K562 (cell line): Measurements from ENCODE around the gene PRSS57.

ENCODE experiments used
- CHCHD3 ChIP-seq: fragments of 250-450 bp; sonication (Bioruptor Pico); IDR thresholded peaks from 2 replicates; pipeline ENCODE4 v2.1.2; 2022; ENCODE audit warnings: mild to moderate bottlenecking
- CTCF ChIP-seq, 3 experiments: IDR thresholded peaks in 2 of 3; conservative IDR thresholded peaks in 1 of 3; 2 replicates each; pipeline ENCODE4 v1.5.1; 2011 to 2012; ENCODE audit warnings: low read length in 3 of 3, mild to moderate bottlenecking in 3 of 3, control low read depth in 2 of 3, improper control_type of control experiment in 1 of 3, inconsistent platforms in 1 of 3, low read depth in 1 of 3, mixed read lengths in 1 of 3, moderate library complexity in 1 of 3; ENCODE audit not compliant: insufficient read depth in 2 of 3
- EP300 ChIP-seq: IDR thresholded peaks from 2 replicates; pipeline ENCODE4 v1.6.1; 2012; ENCODE audit warnings: low read length, improper control_type of control experiment
- ESRRA ChIP-seq: fragments of 450-650 bp; IDR thresholded peaks from 2 replicates; pipeline ENCODE4 v1.6.1; 2014; ENCODE audit warnings: low read depth, mild to moderate bottlenecking, moderate library complexity, borderline replicate concordance
- JUND ChIP-seq, 2 experiments: IDR thresholded peaks; 2 replicates in 1 of 2; 3 replicates in 1 of 2; pipeline ENCODE4 v1.6.1; 2011; ENCODE audit warnings: borderline replicate concordance in 2 of 2, low read depth in 2 of 2, low read length in 2 of 2, improper control_type of control experiment in 1 of 2, missing biosample characterization in 1 of 2, missing genetic modification characterization in 1 of 2, missing genetic modification reagents in 1 of 2
- PHF20 ChIP-seq: fragments of 450-650 bp; IDR thresholded peaks from 2 replicates; pipeline ENCODE4 v1.6.1; 2018; ENCODE audit not compliant: partially characterized antibody
- SMARCB1 ChIP-seq: IDR thresholded peaks from 2 replicates; pipeline ENCODE4 v1.6.1; 2011; ENCODE audit warnings: improper control_type of control experiment, low read depth; ENCODE audit not compliant: insufficient read length
- ZFX ChIP-seq: sonication (generic); formaldehyde crosslinking; IDR thresholded peaks from 2 replicates; pipeline ENCODE4 v1.8.0; 2022; ENCODE audit warnings: mild to moderate bottlenecking, missing genetic modification reagents, moderate library complexity
- ZNF174 ChIP-seq: fragments of 250-450 bp; sonication (Bioruptor Pico); IDR thresholded peaks from 2 replicates; pipeline ENCODE4 v1.4.0; 2020; ENCODE audit warnings: mild to moderate bottlenecking
- TF ChIP-seq, protein P1 (sequence below): sonication (generic); formaldehyde crosslinking; IDR thresholded peaks from 2 replicates; pipeline ENCODE4 v1.8.0; 2022; ENCODE audit warnings: mild to moderate bottlenecking, missing genetic modification reagents

DNA sequence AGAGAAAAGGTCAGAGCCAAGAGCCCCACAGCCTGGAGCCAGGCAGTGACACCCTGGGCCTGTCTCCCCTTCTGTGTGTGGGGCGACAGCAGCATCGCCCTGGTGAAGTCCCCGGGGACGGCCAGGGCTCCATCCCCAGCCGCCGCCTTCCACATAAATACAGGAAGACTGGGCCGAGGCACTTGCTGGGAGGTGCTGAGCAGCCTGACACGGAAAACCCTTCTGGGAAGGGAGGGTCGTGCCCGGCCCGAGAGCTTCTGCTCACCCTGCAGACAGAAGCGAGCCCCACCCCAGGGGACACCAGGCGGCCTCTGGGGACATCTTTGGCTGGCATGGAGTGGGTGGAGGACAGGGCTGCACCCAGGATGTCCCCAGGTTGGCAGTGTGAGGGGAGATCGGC lies 50.5 kb downstream of the PRSS57 start:
- TF ChIP-seq JUND (IDR thresholded peaks at IDR 0.05; ENCODE audit: borderline replicate concordance, low read depth, low read length), result no peak
- no peak for TF ChIP-seq JUND (tag; IDR thresholded peaks at IDR 0.05; ENCODE audit: borderline replicate concordance, low read depth, low read length)
- no peak for TF ChIP-seq CTCF (IDR thresholded peaks at IDR 0.05 in 2 of 3, conservative IDR thresholded peaks at IDR 0.05 in 1 of 3; ENCODE audit: insufficient read depth in 2 of 3, low read depth in 1 of 3, low read length in 3 of 3)
- no peak for TF ChIP-seq ZNF174 (CRISPR knock-in tag)
- TF ChIP-seq PHF20, result no peak
- TF ChIP-seq EP300, result no peak
- TF ChIP-seq CHCHD3, result no peak
- TF ChIP-seq, protein P1, sequence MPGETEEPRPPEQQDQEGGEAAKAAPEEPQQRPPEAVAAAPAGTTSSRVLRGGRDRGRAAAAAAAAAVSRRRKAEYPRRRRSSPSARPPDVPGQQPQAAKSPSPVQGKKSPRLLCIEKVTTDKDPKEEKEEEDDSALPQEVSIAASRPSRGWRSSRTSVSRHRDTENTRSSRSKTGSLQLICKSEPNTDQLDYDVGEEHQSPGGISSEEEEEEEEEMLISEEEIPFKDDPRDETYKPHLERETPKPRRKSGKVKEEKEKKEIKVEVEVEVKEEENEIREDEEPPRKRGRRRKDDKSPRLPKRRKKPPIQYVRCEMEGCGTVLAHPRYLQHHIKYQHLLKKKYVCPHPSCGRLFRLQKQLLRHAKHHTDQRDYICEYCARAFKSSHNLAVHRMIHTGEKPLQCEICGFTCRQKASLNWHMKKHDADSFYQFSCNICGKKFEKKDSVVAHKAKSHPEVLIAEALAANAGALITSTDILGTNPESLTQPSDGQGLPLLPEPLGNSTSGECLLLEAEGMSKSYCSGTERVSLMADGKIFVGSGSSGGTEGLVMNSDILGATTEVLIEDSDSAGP (CRISPR knock-in tag), result no peak
- no peak for TF ChIP-seq ZFX (CRISPR knock-in tag)
- no peak for TF ChIP-seq SMARCB1
- no peak for TF ChIP-seq ESRRA
